ENCODE measurements around the gene SHB.

SHB gene

GRCh38 chr9:37986001-37986400 lies 83.0 kb downstream of the SHB start:
- no peak for DNase-seq

GRCh38 chr9:37984672-37985611 lies 84.1 kb downstream of the SHB start:
- no peak for DNase-seq

GRCh38 chr9:37984278-37984671 lies 84.8 kb downstream of the SHB start:
- no peak for DNase-seq

GRCh38 chr9:37983381-37984067 lies 85.5 kb downstream of the SHB start:
- no peak for DNase-seq

- DNase-seq: no peak
Observed at GRCh38 chr9:37979844-37980243, 89.2 kb downstream of the SHB start.

- no peak for DNase-seq
Observed at GRCh38 chr9:37978983-37979382, 90.0 kb downstream of the SHB start.

- no peak for DNase-seq
Observed at GRCh38 chr9:37978481-37978864, 90.6 kb downstream of the SHB start.

- no peak for DNase-seq
Observed at GRCh38 chr9:37977851-37978480, 91.1 kb downstream of the SHB start.

GRCh38 chr9:37976714-37977477 lies 92.1 kb downstream of the SHB start:
- DNase-seq: no peak

- no peak for DNase-seq
Observed at GRCh38 chr9:37975639-37976038, 93.4 kb downstream of the SHB start.

GRCh38 chr9:37974506-37975173 lies 94.4 kb downstream of the SHB start:
- no peak for DNase-seq

- no peak for DNase-seq
Observed at GRCh38 chr9:37972351-37972848, 96.6 kb downstream of the SHB start.

GRCh38 chr9:37971691-37972090 lies 97.3 kb downstream of the SHB start:
- no peak for DNase-seq

- no peak for DNase-seq
Observed at GRCh38 chr9:37971108-37971459, 97.9 kb downstream of the SHB start.

- DNase-seq: no peak
Observed at GRCh38 chr9:37970301-37971107, 98.5 kb downstream of the SHB start.

- DNase-seq: no peak
Observed at GRCh38 chr9:37969558-37970300, 99.3 kb downstream of the SHB start.

- DNase-seq: no peak
Observed at GRCh38 chr9:37969130-37969529, 99.9 kb downstream of the SHB start.

GRCh38 chr9:37968228-37968701 lies 100.8 kb downstream of the SHB start:
- DNase-seq: no peak

GRCh38 chr9:37967761-37968080 lies 101.3 kb downstream of the SHB start:
- DNase-seq: no peak

GRCh38 chr9:37967014-37967760 lies 101.8 kb downstream of the SHB start:
- no peak for DNase-seq

All from activated CD4-positive, alpha-beta T cell treated with anti-CD3 and anti-CD28 coated beads, Interleukin-2, amount 50 U/mL, for 48 hours (primary cell).